GM12801 (cell line): ENCODE data around the gene CAT.

ENCODE experiments used
- CTCF ChIP-seq: IDR thresholded peaks from one replicate; pipeline ENCODE4 v1.5.1; 2011; ENCODE audit warnings: control low read depth; ENCODE audit not compliant: insufficient read length; ENCODE audit errors: extremely low read depth

The CAT gene

GRCh38 chr11:34449013-34449412 lies 10.3 kb downstream of the CAT start:
- TF ChIP-seq CTCF, result no peak

- TF ChIP-seq CTCF, result no peak
Observed at GRCh38 chr11:34451053-34451452, 12.3 kb downstream of the CAT start.

GRCh38 chr11:34454308-34455032 lies 15.7 kb downstream of the CAT start:
- TF ChIP-seq CTCF, result no peak

GRCh38 chr11:34457607-34458006 lies 18.9 kb downstream of the CAT start:
- TF ChIP-seq CTCF, result no peak

GRCh38 chr11:34458525-34458924 lies 19.8 kb downstream of the CAT start:
- TF ChIP-seq CTCF, result no peak

GRCh38 chr11:34459507-34460162 lies 20.9 kb downstream of the CAT start:
- TF ChIP-seq CTCF, result no peak

GRCh38 chr11:34460278-34460677 lies 21.5 kb downstream of the CAT start:
- TF ChIP-seq CTCF, result no peak
